Fibroblast of the aortic adventitia (primary cell): ENCODE results near the gene EID2B. TPM values are rescaled to one million over a fixed set of nuclear protein-coding genes. Genes with fewer than 3 reads are reported as not detected.

Experiments used
- DNase-seq: peaks from one replicate; pipeline ENCODE4 v3.0.0-alpha.2; 2010; ENCODE audit warnings: low read depth
- H3K4me3 ChIP-seq: 2 replicates; pipeline ENCODE4 v1.5.1; 2011; ENCODE audit warnings: low read depth, mild to moderate bottlenecking, control low read depth, low read length, moderate library complexity
- total RNA-seq: library from RNA; depleted of rRNA; stranded (reverse); fragments of >200 nt; gene quantifications from 2 replicates; pipeline ENCODE4 v1.2.3, GENCODE V29; 2012; ENCODE audit warnings: low replicate concordance
- TF ChIP-seq, protein P1 (sequence below): IDR thresholded peaks from 2 replicates; pipeline ENCODE4 v1.5.1; 2011; ENCODE audit warnings: mild to moderate bottlenecking, low read length, control low read depth, inconsistent platforms; ENCODE audit not compliant: insufficient read depth

Gene EID2B
- total RNA-seq, 1 donor: 3.3 TPM

DNA sequence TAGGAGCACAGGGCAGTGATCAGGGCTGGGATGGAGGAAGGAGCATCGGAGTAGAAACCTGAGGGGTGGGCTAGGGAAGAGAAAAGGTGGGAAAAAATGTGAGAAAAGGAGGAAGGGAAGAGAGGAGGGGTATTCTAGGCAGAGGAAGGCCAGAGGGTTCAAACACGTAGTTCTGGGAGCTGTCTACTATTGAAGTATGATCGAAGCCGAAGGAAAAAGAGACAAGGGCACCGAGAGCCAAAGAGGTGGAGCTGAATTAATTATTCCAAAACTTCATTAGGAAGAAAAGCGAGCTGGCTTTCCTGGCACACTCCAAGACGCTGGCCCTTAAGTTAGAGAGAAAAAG, 26.1 kb downstream of the EID2B start:
- no peak for DNase-seq
- TF ChIP-seq, protein P1, sequence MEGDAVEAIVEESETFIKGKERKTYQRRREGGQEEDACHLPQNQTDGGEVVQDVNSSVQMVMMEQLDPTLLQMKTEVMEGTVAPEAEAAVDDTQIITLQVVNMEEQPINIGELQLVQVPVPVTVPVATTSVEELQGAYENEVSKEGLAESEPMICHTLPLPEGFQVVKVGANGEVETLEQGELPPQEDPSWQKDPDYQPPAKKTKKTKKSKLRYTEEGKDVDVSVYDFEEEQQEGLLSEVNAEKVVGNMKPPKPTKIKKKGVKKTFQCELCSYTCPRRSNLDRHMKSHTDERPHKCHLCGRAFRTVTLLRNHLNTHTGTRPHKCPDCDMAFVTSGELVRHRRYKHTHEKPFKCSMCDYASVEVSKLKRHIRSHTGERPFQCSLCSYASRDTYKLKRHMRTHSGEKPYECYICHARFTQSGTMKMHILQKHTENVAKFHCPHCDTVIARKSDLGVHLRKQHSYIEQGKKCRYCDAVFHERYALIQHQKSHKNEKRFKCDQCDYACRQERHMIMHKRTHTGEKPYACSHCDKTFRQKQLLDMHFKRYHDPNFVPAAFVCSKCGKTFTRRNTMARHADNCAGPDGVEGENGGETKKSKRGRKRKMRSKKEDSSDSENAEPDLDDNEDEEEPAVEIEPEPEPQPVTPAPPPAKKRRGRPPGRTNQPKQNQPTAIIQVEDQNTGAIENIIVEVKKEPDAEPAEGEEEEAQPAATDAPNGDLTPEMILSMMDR: no peak
- peak overlapping the region; percentile 65 for H3K4me3 ChIP-seq

DNA sequence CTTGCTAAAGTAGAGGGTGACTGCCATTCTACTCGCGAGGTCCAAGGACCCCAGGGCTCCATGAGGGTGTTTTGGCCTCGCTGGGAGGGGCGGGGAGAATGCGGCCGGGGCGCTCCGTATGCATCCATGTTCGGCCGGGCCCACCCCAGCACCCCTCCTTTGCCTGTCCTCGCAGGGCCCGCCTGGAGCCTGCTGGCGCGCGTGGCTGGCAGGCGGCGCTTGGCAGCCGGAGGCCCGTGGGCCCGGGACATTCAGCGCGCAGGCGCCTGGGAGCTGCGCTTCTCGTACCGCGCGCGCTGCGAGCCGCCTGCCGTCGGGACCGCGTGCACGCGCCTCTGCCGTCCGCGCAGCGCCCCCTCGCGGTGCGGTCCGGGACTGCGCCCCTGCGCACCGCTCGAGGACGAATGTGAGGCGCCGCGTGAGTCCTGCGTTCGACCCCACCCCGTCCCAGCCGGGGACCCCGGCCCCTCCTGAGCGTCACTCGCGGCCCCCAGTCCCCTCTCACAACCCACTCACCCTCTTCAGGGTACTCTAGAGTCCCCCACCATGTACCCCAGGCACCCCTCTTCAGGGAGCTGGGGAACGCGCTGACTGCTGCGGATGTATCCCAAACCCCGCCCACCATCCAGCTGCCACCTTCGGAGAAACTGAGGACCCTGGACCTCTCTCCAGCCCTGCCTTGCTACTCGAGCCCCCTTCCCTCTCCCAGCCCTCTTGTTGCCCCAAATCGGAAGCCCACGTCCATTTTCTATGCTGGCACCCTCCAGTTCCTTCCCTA, 29.8 kb downstream of the EID2B start:
- no peak overlapping the region for H3K4me3 ChIP-seq
- TF ChIP-seq, protein P1: peak; percentile 50
- DNase-seq: peak; percentile 63

DNA sequence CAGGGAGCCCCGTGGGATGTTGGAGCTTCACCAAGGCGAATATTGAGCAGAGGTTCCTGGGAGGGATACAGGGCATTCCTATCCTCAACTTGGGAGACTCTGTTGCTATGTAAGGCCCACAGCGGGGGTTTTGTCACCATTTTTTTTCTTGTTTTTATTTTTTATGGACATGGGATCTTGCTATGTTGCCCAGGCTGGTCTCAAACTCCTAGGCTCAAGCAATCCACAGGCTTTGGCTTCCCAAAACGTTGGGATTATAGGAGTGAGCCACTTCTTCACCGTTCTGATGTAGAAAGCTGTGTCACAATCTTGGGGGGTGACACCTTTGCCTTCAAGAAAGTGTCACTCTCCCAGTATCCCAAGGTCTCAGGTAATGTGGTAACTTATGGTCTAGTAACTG, 31.3 kb downstream of the EID2B start:
- DNase-seq: no peak
- no peak overlapping the region for H3K4me3 ChIP-seq
- TF ChIP-seq, protein P1: no peak

DNA sequence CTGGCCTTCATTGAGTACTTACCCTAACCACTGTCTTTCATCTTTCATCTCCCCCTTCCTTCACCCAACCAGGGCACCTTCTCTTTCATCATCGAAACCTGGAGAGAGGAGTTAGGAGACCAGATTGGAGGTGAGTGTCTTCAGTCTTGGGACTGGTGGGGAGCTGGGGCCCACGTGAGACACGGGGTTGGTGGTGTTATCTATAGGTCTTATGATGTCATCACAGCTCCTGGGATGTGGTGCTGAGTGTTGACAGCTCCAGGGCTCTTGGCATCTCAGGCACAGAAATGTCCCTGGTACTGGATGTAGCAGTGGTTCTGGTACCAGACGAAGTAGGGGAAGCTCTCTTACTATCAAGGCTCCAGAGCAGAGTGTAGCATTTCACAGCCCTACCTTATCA, 32.1 kb downstream of the EID2B start:
- no peak overlapping the region for H3K4me3 ChIP-seq
- DNase-seq: no peak
- TF ChIP-seq, protein P1: no peak

DNA sequence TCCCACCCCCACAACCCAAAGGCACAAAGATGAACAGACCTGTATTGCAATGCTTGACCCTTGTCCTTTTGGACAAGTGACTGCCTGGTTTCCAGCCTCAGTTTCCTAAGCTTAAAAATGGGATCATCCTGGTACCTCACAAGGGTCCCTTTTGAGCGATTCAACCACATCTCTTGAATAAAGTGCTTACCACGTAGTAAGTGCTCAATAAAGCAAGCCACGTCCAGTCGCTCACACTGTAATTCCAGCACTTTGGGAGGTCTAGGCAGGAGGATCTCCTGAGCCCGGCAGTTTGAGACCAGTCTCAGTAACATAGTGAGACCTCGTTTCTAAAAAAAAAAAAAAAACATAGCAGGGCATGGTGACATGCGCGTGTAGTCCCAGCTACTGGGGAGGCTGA, 32.7 kb downstream of the EID2B start:
- TF ChIP-seq, protein P1: no peak
- no peak overlapping the region for H3K4me3 ChIP-seq
- DNase-seq: no peak

DNA sequence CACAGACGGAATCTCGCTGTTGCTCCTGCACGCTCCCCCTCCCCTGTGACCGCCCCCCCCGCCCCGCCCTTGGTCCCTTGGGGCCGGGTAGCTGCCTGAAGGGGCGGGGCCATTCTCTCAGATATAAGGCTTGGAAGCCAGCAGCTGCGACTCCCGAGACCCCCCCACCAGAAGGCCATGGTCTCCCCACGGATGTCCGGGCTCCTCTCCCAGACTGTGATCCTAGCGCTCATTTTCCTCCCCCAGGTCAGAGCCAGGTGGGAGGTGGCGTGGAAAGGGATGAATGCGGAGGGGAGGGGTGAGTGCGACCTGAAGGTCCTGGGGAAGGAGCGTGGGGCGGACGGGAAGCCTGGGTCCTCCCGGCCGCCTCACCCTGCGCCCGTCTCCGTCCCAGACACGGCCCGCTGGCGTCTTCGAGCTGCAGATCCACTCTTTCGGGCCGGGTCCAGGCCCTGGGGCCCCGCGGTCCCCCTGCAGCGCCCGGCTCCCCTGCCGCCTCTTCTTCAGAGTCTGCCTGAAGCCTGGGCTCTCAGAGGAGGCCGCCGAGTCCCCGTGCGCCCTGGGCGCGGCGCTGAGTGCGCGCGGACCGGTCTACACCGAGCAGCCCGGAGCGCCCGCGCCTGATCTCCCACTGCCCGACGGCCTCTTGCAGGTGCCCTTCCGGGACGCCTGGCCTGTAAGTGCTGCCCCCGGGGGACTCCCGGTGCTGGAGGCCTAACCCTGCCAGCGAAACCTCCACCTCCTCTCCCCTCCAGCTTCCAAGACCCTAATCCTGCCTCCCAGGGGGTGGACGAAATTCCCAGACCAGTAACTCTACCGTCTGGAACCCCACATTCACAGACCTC, 33.6 kb downstream of the EID2B start, which contains the start of gene DLL3:
TSS of gene DLL3 (plus strand) at position 150 of the 845 bp plus-strand sequence. CDS start at position 178, 28 bp downstream.
- H3K4me3 ChIP-seq: peak within 1 kb of the TSS; percentile 31
- no peak for DNase-seq
- TF ChIP-seq, protein P1: no peak
